Measurements from ENCODE around the gene DENND6B. TPM values are rescaled to one million over a fixed set of nuclear protein-coding genes. Genes with fewer than 3 reads are reported as not detected.

DENND6B gene
- total RNA-seq, 1 donor = 9.2 TPM

GRCh38 chr22:50289942-50290630, 36.7 kb downstream of the DENND6B start:
- no peak for DNase-seq (ENCODE audit: low read depth in 2 of 3, low spot score in 2 of 3)

- DNase-seq (ENCODE audit: low read depth in 2 of 3, low spot score in 2 of 3) = no peak
Observed at GRCh38 chr22:50289151-50289941, 37.5 kb downstream of the DENND6B start.

DNA sequence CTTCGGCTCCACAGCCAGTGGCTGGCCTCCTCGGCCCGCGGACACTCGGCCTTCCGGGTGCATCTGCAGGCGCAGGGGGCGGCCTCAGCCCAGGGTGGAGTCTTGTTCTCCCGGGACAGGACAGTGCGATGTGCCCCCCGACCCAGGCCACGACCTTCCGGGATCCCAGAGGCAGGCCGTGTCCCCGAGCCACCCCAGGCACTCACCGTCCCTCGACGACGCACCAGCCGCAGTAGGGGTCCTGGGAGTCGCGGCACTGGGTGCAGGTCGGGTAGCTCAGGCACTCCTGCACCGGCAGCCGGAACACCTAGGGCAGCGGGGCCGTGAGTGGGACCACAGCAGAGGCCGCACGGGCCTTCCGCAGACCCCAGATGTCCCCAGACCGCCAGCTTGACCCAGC, 39.1 kb downstream of the DENND6B start:
- DNase-seq (ENCODE audit: low read depth in 2 of 3, low spot score in 2 of 3) = no peak

DNA sequence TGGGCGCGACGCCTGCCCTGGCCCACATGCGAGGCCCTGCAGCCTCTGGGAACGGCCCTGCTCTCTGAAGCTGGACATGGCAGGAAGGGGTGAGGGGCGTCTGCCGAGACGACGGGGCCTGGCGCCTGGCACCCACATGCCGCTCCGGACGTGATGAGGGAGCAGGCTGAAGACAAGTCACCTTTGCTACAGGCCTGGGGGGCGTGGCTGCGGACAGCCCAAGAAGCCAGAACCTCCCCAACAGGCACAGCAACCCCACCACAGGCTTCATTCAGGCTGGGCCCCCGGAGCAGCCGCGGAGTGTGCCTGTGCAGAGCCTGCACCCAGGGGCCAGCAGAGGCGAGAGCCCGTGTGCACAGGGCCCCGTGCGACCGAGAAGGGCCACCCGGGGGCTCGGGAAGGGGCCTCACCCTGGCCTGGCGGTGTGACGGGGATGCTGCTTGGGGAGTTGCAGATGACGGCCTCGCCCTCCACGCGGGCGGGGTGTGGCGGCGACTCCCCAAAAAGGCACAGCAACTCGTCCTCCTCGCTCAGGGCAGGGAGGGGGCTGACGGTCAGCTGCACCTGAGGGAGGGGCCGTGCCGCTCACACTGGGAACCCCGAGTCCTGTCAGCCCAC, 40.0 kb downstream of the DENND6B start:
- DNase-seq (ENCODE audit: low read depth in 2 of 3, low spot score in 2 of 3) = no peak

- DNase-seq (ENCODE audit: low read depth in 2 of 3, low spot score in 2 of 3) = no peak
Observed at GRCh38 chr22:50286275-50286674, 40.5 kb downstream of the DENND6B start.

- no peak for DNase-seq (ENCODE audit: low read depth in 2 of 3, low spot score in 2 of 3)
Observed at GRCh38 chr22:50285568-50286229, 41.1 kb downstream of the DENND6B start.

GRCh38 chr22:50284479-50284878, 42.3 kb downstream of the DENND6B start:
- DNase-seq (ENCODE audit: low read depth in 2 of 3, low spot score in 2 of 3) = no peak

DNA sequence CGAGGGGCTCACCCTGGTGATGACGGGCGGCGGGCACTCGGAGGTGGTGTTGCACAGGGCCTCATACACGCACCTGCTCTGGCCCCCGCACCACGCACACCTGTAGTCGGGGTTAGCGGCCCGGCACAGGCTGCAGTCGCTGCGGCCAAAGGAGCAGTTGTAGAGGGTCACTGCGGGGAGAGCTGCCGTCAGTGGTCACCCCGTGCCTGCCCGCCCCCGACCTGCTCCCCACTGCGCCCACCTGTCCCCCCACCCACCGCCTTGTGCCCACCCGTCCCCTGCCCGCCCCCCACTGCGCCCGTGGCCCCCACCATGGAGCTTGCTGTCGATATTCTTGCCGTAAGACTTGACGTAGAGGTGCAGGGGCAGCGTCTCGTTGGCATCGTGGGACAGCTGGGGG, 43.0 kb downstream of the DENND6B start:
- no peak for DNase-seq (ENCODE audit: low read depth in 2 of 3, low spot score in 2 of 3)

DNA sequence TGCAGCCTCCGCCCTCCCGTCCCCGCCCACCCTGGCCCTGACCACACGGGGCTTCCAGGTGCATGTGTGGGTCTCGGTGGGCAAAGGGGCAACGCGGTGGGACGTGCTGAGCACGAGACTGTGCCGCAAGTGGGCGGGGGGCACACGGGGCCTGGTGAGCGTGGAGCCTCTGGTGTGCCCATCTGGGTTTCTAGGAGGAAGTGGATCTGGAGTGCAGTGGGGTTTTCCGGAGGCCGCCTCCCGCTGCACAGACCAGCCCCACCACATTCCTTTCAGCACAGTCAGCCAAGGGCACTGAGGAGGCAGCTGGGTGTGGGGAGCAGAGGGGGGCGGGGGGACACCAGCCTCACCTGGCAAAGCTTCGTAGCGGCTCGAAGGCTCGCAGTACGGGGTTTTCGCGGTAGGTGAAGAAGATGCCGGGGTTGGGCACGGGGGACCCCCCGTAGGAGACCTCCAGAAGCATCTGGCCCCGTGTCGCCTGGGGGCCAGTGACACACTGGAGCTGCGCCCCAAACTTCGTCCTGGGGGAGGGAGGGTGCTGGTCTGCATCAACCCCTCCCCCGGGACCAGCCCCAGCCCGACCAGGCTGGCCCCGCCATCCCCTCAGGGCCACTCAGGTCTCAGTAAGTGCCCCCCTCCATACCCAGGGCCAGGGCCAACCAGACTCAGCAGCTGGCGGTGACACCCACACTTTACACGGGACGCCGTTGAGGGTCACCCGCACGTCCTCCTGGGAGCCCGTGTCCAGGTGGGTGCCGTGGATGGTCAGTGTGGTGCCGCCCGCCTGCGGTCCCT, 44.3 kb downstream of the DENND6B start:
- no peak for DNase-seq (ENCODE audit: low read depth in 2 of 3, low spot score in 2 of 3)

GRCh38 chr22:50281957-50282356, 44.9 kb downstream of the DENND6B start:
- DNase-seq (ENCODE audit: low read depth in 2 of 3, low spot score in 2 of 3) = no peak

DNA sequence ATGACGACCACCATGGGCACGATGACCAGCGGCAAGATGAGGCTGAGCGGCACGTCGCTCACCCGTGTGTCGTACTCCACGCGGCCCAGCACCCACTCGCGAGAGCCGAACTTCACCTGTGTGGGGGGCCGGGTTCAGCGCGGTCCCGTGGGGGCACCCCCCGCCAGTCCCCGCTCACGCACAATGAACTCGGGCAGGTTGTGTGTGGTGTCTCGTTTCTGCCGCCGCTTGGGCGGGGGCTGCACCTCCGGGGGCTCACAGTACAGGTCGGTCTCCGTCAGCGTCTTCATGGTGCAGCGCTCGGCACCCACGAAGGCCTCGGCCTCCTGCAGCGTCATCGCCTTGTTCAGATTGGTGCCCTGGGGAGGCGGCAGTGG, 45.4 kb downstream of the DENND6B start:
- DNase-seq (ENCODE audit: low read depth in 2 of 3, low spot score in 2 of 3) = no peak

- no peak for DNase-seq (ENCODE audit: low read depth in 2 of 3, low spot score in 2 of 3)
Observed at GRCh38 chr22:50280708-50281383, 46.0 kb downstream of the DENND6B start.

GRCh38 chr22:50280022-50280707, 46.6 kb downstream of the DENND6B start:
- no peak for DNase-seq (ENCODE audit: low read depth in 2 of 3, low spot score in 2 of 3)

DNA sequence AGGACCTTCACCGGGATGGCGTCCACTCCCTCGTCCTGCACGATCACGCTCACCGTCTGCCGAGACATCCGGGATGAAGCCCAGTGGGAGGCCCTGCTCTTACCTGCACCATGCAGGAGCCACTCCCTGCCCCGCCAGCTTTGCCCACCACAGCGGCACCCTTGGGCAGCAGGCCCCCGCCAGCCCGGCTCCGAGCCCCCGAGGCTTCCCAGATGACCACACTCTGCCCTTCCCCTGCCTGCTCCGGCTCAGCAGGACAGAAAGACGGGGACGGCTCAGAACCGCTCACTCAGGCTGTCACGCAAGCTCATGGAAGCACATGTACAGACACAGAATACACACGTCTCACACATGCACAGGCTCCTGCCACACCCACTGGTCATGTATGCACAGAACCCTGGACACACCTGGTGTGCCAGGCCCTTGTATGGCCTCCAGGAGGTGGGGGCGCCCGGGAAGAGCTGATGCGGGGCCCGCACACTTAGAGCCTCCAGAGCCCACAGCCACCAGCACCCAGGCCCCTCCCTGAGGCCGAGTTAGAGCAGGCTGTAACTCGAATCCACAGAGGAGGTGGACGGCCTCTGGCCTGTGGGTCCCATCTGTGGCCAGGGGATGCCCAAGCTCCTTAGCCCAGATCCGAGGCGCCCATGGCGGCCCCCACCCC, 47.7 kb downstream of the DENND6B start:
- DNase-seq (ENCODE audit: low read depth in 2 of 3, low spot score in 2 of 3) = no peak

- DNase-seq (ENCODE audit: low read depth in 2 of 3, low spot score in 2 of 3) = no peak
Observed at GRCh38 chr22:50278461-50278860, 48.4 kb downstream of the DENND6B start.

DNA sequence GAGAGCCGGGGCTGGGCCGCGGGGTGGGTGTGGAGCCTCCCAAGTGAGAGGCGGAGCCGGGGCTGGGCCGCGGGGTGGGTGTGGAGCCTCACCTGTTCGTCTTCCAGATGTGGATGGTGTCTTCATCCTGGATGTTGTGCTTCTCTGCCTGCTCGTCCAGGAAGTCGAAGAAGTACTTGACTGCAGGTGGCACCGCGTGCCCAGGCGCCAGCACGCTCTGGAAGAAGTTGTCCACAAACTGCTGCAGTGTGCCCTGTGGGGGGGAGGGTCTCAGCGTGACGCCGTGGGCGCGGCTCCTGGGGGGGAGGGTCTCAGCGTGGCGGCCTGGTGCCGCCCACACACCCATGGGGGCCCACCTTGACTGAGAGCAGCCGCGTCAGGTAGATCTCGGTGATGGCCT, 49.1 kb downstream of the DENND6B start:
- DNase-seq (ENCODE audit: low read depth in 2 of 3, low spot score in 2 of 3) = no peak

- peak in 2 of 3 donors; percentile 80 to 87 for DNase-seq (ENCODE audit: low read depth in 2 of 3, low spot score in 2 of 3)
Observed at GRCh38 chr22:50276143-50276542, 50.7 kb downstream of the DENND6B start.

DNA sequence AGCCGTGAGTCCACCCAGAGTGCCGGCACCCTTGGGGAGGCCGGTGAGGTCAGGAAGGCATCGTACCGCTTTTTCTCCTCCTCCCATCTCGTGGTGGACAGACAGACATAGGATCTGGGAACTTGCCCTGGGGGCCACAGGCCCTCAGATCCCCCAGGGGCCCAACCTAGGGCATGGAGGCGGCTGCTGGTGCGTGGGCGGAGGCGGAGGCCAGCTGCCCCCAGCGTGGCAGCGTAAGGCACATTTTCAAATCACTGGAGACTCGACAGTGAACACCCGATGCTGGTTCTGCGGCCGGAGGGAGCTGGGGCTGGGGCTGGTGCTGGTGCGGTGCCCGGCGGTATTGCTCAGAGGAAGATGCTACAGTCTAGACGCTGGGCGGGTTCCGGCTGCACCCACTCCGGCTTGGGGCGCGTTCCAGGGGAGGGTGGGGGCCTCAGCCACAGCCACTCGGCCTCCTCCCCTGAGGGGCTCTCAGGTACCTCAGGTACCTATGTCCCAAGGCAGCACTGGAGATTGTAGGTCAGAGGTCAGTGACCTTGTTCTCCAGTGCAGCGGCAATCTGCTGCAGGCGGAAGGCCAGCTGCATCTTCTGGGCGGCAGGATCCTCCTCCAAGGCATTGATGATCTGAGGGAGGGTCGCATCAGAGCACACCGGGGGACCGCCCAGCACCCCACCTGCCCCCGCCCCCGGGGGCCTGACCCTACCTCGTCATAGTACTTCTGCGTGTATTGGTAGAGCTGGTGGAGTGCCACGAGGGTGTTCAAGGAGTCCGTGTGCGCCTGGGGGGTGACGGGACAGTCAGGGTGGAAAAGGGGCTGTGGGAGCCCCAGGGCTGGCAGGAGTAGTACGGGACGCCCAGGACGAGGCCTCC, 51.4 kb downstream of the DENND6B start:
- DNase-seq (ENCODE audit: low read depth in 2 of 3, low spot score in 2 of 3) = no peak

Data from hematopoietic multipotent progenitor cell (in vitro differentiated cells).